ENCODE data around the gene CCDC195.

CCDC195 gene

DNA sequence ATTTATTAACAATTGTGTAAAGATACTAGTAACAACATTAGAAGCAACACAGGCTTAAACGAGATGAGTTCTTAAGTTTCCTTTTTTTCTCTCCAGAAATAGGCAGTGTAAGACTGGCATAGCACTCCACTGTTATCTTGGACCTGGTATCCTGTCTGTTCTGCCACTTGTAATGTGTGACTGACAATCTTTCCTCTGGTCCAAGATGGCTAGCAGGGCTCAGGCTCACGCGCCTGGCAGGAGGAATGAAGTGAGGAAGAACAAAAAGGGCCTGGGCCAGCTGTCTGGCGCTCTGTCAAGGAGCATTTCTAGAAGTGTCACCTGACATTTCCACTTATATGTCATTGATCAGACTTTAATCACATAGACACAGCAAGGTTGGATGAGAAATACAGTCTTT lies 31.6 kb upstream of the CCDC195 start:
- no peak overlapping the region for H3K4me3 ChIP-seq (ENCODE audit: low read depth, low read length)
- TF ChIP-seq, protein P1, sequence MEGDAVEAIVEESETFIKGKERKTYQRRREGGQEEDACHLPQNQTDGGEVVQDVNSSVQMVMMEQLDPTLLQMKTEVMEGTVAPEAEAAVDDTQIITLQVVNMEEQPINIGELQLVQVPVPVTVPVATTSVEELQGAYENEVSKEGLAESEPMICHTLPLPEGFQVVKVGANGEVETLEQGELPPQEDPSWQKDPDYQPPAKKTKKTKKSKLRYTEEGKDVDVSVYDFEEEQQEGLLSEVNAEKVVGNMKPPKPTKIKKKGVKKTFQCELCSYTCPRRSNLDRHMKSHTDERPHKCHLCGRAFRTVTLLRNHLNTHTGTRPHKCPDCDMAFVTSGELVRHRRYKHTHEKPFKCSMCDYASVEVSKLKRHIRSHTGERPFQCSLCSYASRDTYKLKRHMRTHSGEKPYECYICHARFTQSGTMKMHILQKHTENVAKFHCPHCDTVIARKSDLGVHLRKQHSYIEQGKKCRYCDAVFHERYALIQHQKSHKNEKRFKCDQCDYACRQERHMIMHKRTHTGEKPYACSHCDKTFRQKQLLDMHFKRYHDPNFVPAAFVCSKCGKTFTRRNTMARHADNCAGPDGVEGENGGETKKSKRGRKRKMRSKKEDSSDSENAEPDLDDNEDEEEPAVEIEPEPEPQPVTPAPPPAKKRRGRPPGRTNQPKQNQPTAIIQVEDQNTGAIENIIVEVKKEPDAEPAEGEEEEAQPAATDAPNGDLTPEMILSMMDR (IDR thresholded peaks at IDR 0.05; ENCODE audit: borderline replicate concordance, insufficient read depth, low read depth, low read length): no peak

DNA sequence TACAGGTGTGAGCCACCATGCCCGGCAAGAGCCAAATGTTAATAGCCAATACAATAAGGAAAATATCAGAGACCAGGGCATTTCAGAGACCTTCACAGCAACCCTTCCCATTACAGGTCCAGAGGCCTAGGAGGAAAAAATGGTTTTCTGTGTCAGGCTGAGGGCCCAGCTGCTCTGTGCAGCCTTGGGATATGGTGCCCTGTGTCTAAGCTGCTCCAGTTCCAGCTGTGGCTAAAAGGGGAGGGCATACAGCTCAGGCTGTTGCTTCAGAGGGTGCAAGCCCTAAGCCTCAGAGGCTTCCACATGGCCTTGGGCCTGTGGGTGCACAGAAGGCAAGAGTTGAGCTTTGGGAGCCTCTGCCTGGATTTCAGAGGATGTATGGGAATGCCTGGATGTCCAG lies 20.1 kb upstream of the CCDC195 start:
- TF ChIP-seq, protein P1 (IDR thresholded peaks at IDR 0.05; ENCODE audit: borderline replicate concordance, insufficient read depth, low read depth, low read length): no peak
- no peak overlapping the region for H3K4me3 ChIP-seq (ENCODE audit: low read depth, low read length)

DNA sequence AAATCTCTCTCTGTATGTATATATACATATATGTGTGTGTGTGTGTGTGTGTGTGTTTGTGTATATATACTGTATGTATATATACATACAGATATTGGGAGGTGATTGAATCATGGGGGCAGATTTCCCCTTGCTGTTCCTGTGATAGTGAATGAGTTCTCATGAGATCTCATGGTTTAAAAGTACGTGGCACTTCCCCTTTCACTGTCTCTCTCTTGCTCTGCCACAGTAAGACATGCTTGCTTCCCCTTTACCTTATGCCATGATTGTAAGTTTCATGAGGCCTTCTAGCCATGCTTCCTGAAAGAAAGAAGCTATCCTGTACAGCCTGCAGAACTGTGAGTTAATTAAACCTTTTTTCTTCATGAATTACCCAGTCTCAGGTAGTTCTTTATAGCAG lies 18.8 kb upstream of the CCDC195 start:
- TF ChIP-seq, protein P1 (IDR thresholded peaks at IDR 0.05; ENCODE audit: borderline replicate concordance, insufficient read depth, low read depth, low read length): no peak
- no peak overlapping the region for H3K4me3 ChIP-seq (ENCODE audit: low read depth, low read length)

DNA sequence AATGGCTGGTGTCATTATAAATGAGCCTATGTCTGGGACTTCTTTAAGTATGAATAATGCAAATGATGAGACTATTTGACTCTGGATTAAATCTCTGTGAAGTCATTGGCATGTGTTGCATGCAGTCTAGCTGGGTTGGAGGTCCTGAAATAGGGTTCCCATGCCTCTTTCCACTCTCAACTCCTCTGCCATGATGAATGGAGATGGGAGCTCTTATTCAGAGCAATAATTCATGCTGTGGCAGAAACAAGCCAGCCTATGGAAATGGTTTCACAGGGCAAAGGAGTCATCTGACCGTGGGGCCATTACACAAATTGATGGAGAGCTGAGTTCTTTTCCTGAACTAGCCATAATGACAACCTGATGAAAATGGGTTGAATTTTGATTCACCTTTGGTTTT lies 15.5 kb upstream of the CCDC195 start:
- TF ChIP-seq, protein P1 (IDR thresholded peaks at IDR 0.05; ENCODE audit: borderline replicate concordance, insufficient read depth, low read depth, low read length): no peak
- no peak overlapping the region for H3K4me3 ChIP-seq (ENCODE audit: low read depth, low read length)

DNA sequence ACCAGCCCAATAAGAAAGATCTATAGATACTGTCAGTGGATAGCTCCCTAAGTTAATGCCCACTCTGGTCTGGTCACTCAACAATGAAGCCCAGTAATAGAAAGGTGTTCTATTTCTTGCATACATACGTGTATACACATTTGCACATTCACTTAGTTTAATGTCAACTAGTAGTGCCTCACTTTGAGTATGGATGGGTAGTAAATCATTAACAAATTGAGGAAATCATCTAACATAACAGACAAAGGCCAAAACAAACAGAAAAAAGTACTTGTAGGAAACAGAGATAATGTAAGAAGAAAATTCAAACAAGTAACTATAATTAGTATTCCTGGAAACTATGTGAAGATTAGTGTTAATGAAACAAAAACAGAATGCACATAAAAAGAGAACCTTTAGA lies 13.3 kb upstream of the CCDC195 start:
- TF ChIP-seq, protein P1 (IDR thresholded peaks at IDR 0.05; ENCODE audit: borderline replicate concordance, insufficient read depth, low read depth, low read length): no peak

DNA sequence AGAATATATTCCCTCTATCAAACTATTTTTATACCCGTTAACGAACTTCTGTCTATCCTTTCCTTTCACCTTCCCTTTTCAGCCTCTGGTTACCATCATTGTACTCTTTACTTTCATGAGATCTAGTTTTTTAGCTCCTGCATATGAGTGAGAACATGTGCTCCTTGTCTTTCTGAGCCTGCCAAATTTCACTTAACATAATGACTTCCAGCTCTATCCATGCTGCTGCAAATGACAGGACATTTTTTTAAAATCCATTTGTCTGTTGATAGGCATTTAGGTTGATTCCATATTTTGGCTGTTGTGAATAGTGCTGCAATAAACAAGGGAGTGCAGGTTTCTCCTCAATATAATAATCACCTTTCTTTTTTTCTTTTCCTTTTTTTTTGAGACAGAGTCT lies 8.2 kb upstream of the CCDC195 start:
- H3K4me3 ChIP-seq (ENCODE audit: low read depth, low read length): no peak overlapping the region
- TF ChIP-seq, protein P1 (IDR thresholded peaks at IDR 0.05; ENCODE audit: borderline replicate concordance, insufficient read depth, low read depth, low read length): no peak

More for the DNA sequence above, 13.3 kb upstream of the CCDC195 start:
- H3K4me3 ChIP-seq (ENCODE audit: low read depth, low read length): no peak overlapping the region

DNA sequence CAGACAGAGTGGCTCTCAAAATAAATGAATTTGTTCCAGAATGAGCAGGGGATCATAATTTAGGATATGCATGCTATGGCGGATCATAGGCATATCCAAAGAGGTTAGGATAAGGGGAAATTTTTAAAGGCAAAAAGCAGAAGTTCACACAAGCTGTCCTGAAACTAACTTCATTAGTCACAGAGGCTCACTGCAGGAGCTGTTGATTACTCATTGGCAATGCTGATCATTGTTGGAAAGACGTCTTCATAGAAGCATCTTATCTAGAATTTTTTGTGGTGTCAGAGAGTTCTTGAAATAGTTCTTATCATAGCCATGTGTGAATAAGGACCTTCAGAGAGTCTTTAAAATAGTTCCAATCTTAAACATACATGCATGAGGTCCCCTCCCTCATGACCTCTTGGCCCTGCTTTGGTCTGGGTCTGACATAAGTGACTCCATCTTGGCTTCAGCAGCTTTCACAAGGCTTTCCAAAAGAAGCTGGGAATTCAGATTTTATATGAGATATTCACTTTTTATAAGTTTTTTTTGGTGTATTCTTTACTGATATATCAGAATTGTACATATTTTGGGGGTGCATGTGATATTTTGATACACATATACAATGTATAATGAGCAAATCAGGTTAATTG lies 7.5 kb upstream of the CCDC195 start:
- TF ChIP-seq, protein P1 (IDR thresholded peaks at IDR 0.05; ENCODE audit: borderline replicate concordance, insufficient read depth, low read depth, low read length): no peak
- no peak overlapping the region for H3K4me3 ChIP-seq (ENCODE audit: low read depth, low read length)
